ENCODE results near the gene CALD1.

Gene CALD1

GRCh38 chr7:134927076-134927475 lies 147.6 kb downstream of the CALD1 start:
- DNase-seq (ENCODE audit: low read depth), result no peak

- no peak for DNase-seq (ENCODE audit: low read depth)
Measured at GRCh38 chr7:134927723-134928122, 148.3 kb downstream of the CALD1 start.

GRCh38 chr7:134928554-134928953 lies 149.1 kb downstream of the CALD1 start:
- DNase-seq (ENCODE audit: low read depth), result no peak

- no peak for DNase-seq (ENCODE audit: low read depth)
Measured at GRCh38 chr7:134931487-134931886, 152.1 kb downstream of the CALD1 start.

GRCh38 chr7:134932707-134933370 lies 153.4 kb downstream of the CALD1 start:
- DNase-seq (ENCODE audit: low read depth), result peak; percentile 23

- no peak for DNase-seq (ENCODE audit: low read depth)
Measured at GRCh38 chr7:134933460-134934068, 154.1 kb downstream of the CALD1 start.

GRCh38 chr7:134935701-134936100 lies 156.3 kb downstream of the CALD1 start:
- DNase-seq (ENCODE audit: low read depth), result no peak

GRCh38 chr7:134936893-134937510 lies 157.6 kb downstream of the CALD1 start:
- no peak for DNase-seq (ENCODE audit: low read depth)

- no peak for DNase-seq (ENCODE audit: low read depth)
Measured at GRCh38 chr7:134938141-134938540, 158.7 kb downstream of the CALD1 start.

- DNase-seq (ENCODE audit: low read depth), result no peak
Measured at GRCh38 chr7:134939136-134939535, 159.7 kb downstream of the CALD1 start.

GRCh38 chr7:134940729-134941128 lies 161.3 kb downstream of the CALD1 start:
- DNase-seq (ENCODE audit: low read depth), result no peak

- peak; percentile 84 for DNase-seq (ENCODE audit: low read depth)
Measured at GRCh38 chr7:134941185-134941900, 161.9 kb downstream of the CALD1 start.

- no peak for DNase-seq (ENCODE audit: low read depth)
Measured at GRCh38 chr7:134941952-134942351, 162.5 kb downstream of the CALD1 start.

- DNase-seq (ENCODE audit: low read depth), result no peak
Measured at GRCh38 chr7:134942690-134943466, 163.4 kb downstream of the CALD1 start.

GRCh38 chr7:134943785-134944400 lies 164.5 kb downstream of the CALD1 start:
- DNase-seq (ENCODE audit: low read depth), result peak; percentile 45

- no peak for DNase-seq (ENCODE audit: low read depth)
Measured at GRCh38 chr7:134945691-134946090, 166.3 kb downstream of the CALD1 start.

- DNase-seq (ENCODE audit: low read depth), result no peak
Measured at GRCh38 chr7:134946260-134946659, 166.8 kb downstream of the CALD1 start.

GRCh38 chr7:134947329-134947728 lies 167.9 kb downstream of the CALD1 start:
- no peak for DNase-seq (ENCODE audit: low read depth)

GRCh38 chr7:134947831-134948230 lies 168.4 kb downstream of the CALD1 start:
- no peak for DNase-seq (ENCODE audit: low read depth)

GRCh38 chr7:134948246-134948645 lies 168.8 kb downstream of the CALD1 start:
- no peak for DNase-seq (ENCODE audit: low read depth)

GRCh38 chr7:134948736-134949135 lies 169.3 kb downstream of the CALD1 start:
- no peak for DNase-seq (ENCODE audit: low read depth)

GRCh38 chr7:134949171-134949570 lies 169.7 kb downstream of the CALD1 start:
- no peak for DNase-seq (ENCODE audit: low read depth)

Measured in ELR (cell line).